Hepatocyte (in vitro differentiated cells): Measurements from ENCODE around the gene FGFR4.

Source experiments
- CTCF ChIP-seq: fragments of 200-600 bp; sonication (generic); IDR thresholded peaks from 2 replicates; pipeline ENCODE4 v1.5.1; 2016; ENCODE audit warnings: antibody characterized with exemption, mild to moderate bottlenecking; ENCODE audit not compliant: poor library complexity
- EZH2 ChIP-seq: fragments of 200-600 bp; sonication (generic); IDR thresholded peaks from 2 replicates; pipeline ENCODE4 v1.6.1; 2016; ENCODE audit warnings: antibody characterized with exemption, mild to moderate bottlenecking, borderline replicate concordance
- EZH2phosphoT487 ChIP-seq: fragments of 200-600 bp; sonication (generic); IDR thresholded peaks from one replicate; pipeline ENCODE4 v1.6.1; 2018; ENCODE audit warnings: antibody characterized with exemption, mild to moderate bottlenecking, low read depth, moderate library complexity; ENCODE audit not compliant: unreplicated experiment, severe bottlenecking

GRCh38 chr5:177098120-177098469 lies 11.4 kb downstream of the FGFR4 start:
- no peak for TF ChIP-seq CTCF
- no peak for TF ChIP-seq EZH2
- no peak for TF ChIP-seq EZH2phosphoT487
